A549 (cell line): ENCODE data around the gene KRTAP17-1. TPM values are rescaled to one million over a fixed set of nuclear protein-coding genes. Genes with fewer than 3 reads are reported as not detected.
"Not testable (repeated sequence)": the region's sequence is repeated elsewhere in the genome, so short reads cannot be mapped to it uniquely, and the experiment has no call there.

Experiments used
- ATAC-seq, 2 experiments: fragments of 200-7000 bp in 1 of 2; fragments of >200 bp in 1 of 2; cut with Nextera tagmentation in 1 of 2; cut with Tn5 transposase in 1 of 2; 3 replicates each; pipeline versions ENCODE4 v1.8.0 to v1.9.1; 2018 to 2020; ENCODE audit warnings: mild to moderate bottlenecking in 1 of 2, moderate library complexity in 1 of 2
- CTCF ChIA-PET: fragments of 300-600 bp; sonication (Branson Sonifier 250); formaldehyde crosslinking; extraction: SDS; loops from one replicate; lab custom pipeline; 2021; ENCODE audit warnings: antibody characterized with exemption, inconsistent platforms; lab: Yijun Ruan, JAX
- POLR2A ChIA-PET: fragments of 350-600 bp; formaldehyde crosslinking; extraction: SDS; loops from one replicate; lab custom pipeline; 2021; ENCODE audit warnings: antibody characterized with exemption, inconsistent platforms; lab: Yijun Ruan, JAX
- DNase-seq, 2 experiments: peaks; one replicate each; pipeline versions ENCODE4 v3.0.0 to v3.0.0-alpha.2; 2011 to 2016; ENCODE audit warnings: low read depth in 1 of 2, low spot score in 1 of 2
- FAIRE-seq: peaks from 2 replicates; lab custom pipeline; 2011; peaks lifted over from hg19 to GRCh38; lab: Jason Lieb, UNC
- H3K27ac ChIP-seq, 2 experiments: fragments of >200 bp; sonication (Bioruptor Twin); formaldehyde crosslinking; 3 replicates each; pipeline ENCODE4 v1.5.1; 2016 to 2017
- H3K4me1 ChIP-seq: fragments of >200 bp; sonication (Bioruptor Twin); formaldehyde crosslinking; 3 replicates; pipeline ENCODE4 v1.6.1; 2016
- H3K4me2 ChIP-seq: fragments of >200 bp; sonication (Bioruptor Twin); formaldehyde crosslinking; 3 replicates; pipeline ENCODE4 v1.6.1; 2016
- H3K4me3 ChIP-seq: fragments of >200 bp; sonication (Bioruptor Twin); formaldehyde crosslinking; 3 replicates; pipeline ENCODE4 v1.5.1; 2016
- H3K9me3 ChIP-seq: fragments of >200 bp; sonication (Bioruptor Twin); formaldehyde crosslinking; 3 replicates; pipeline ENCODE4 v1.6.1; 2016
- ATOH8 ChIP-seq: fragments of 250-450 bp; sonication (Bioruptor Pico); IDR thresholded peaks from 2 replicates; pipeline ENCODE4 v1.5.0; 2020; ENCODE audit warnings: low read depth, mild to moderate bottlenecking, moderate library complexity
- CEBPB ChIP-seq, 2 experiments: fragments of >200 bp in 1 of 2; sonication (Bioruptor Twin) in 1 of 2; formaldehyde crosslinking in 1 of 2; IDR thresholded peaks; 2 replicates each; pipeline ENCODE4 v1.6.1; 2012 to 2016
- CHD2 ChIP-seq: fragments of 150-350 bp; IDR thresholded peaks from 2 replicates; pipeline ENCODE4 v1.6.1; 2014; ENCODE audit warnings: low read length; ENCODE audit not compliant: partially characterized antibody
- E2F6 ChIP-seq: IDR thresholded peaks from 2 replicates; pipeline ENCODE4 v1.6.1; 2012; ENCODE audit warnings: low read depth, borderline replicate concordance
- ESRRA ChIP-seq: fragments of 150-350 bp; IDR thresholded peaks from 2 replicates; pipeline ENCODE4 v1.6.1; 2014; ENCODE audit warnings: mild to moderate bottlenecking, low read length, borderline replicate concordance
- FOXS1 ChIP-seq: fragments of 250-450 bp; sonication (Bioruptor Pico); IDR thresholded peaks from 2 replicates; pipeline ENCODE4 v1.5.0; 2020; ENCODE audit warnings: mild to moderate bottlenecking, moderate library complexity
- HOXB5 ChIP-seq: fragments of 250-450 bp; sonication (Bioruptor Pico); IDR thresholded peaks from 2 replicates; pipeline ENCODE4 v1.5.0; 2020; ENCODE audit warnings: mild to moderate bottlenecking, moderate library complexity
- KDM5A ChIP-seq: fragments of 200-600 bp; sonication (generic); IDR thresholded peaks from 2 replicates; pipeline ENCODE4 v1.6.1; 2016; ENCODE audit warnings: antibody characterized with exemption, mild to moderate bottlenecking
- MAX ChIP-seq: IDR thresholded peaks from 2 replicates; pipeline ENCODE4 v1.6.1; 2012
- NR3C1 ChIP-seq: fragments of >200 bp; sonication (Bioruptor Twin); formaldehyde crosslinking; IDR thresholded peaks from 3 replicates; pipeline ENCODE4 v1.6.1; 2017
- POLR2A ChIP-seq: IDR thresholded peaks from 2 replicates; pipeline ENCODE4 v1.6.1; 2012; ENCODE audit warnings: mild to moderate bottlenecking, low read length
- SREBF2 ChIP-seq: fragments of 450-650 bp; IDR thresholded peaks from 2 replicates; pipeline ENCODE4 v1.6.1; 2014; ENCODE audit warnings: mild to moderate bottlenecking, moderate library complexity
- WGBS: methylation state at CpG from one replicate; pipeline ENCODE4 v1.1.6; 2017; ENCODE audit errors: missing lambda C conversion rate; 5-methylcytosine and 5-hydroxymethylcytosine counted together
- polyA plus RNA-seq, 4 experiments: library from polyadenylated mRNA; depleted of rRNA in 3 of 4; stranded (reverse); fragments of >200 nt; fragmentation: RNase III in 1 of 4; extraction: RNeasy Plus Mini Kit Qiagen cat#74134 plus additional on column Dnase treatment in 1 of 4; gene quantifications; 2 replicates in 3 of 4; 3 replicates in 1 of 4; pipeline ENCODE4 v1.2.3, GENCODE V29; 2011 to 2017

KRTAP17-1 gene
- polyA plus RNA-seq, 2 of the 4 experiments (the other 2 are of a cell fraction): not detected

- POLR2A ChIA-PET: no interaction called here
- FAIRE-seq (peak; percentile 51), DNase-seq (no peak)
- H3K27ac ChIP-seq: no peak overlapping the region
- no peaks in the 10 kb centered on the region for H3K9me3 ChIP-seq
- H3K4me1 ChIP-seq: no peaks in the 10 kb centered on the region
- CTCF ChIA-PET: interaction anchor here (1.4 to 3.7 kb wide), 9 partner anchors 14 to 491 kb away, joined by 3 to 19 read pairs (median 7); no protein-coding TSS in a partner anchor
- no peak for TF ChIP-seq ATOH8 (CRISPR knock-in tag)
- TF ChIP-seq CEBPB (IDR thresholded peaks at IDR 0.05): no peak
- TF ChIP-seq POLR2A: no peak
- no peak for TF ChIP-seq E2F6
- TF ChIP-seq MAX: no peak
- TF ChIP-seq ESRRA: no peak
- no peak for TF ChIP-seq KDM5A
- TF ChIP-seq, all 56 proteins: peak for 0
- Histone ChIP-seq H3K4me3 (no peak overlapping the region), H3K4me2 (no peak overlapping the region)
- 73% methylated on average over 7 of the region's 7 CpGs for WGBS
- ATAC-seq: no peak
These were observed 32.6 kb upstream of the KRTAP17-1 start for GRCh38 chr17:41347869-41348760.

GRCh38 chr17:41346421-41346820 is 30.9 kb upstream of the KRTAP17-1 start:
- H3K27ac ChIP-seq, H3K9me3 ChIP-seq, FAIRE-seq, H3K4me2 ChIP-seq, H3K4me3 ChIP-seq, POLR2A ChIA-PET, ATAC-seq, DNase-seq, H3K4me1 ChIP-seq: not testable (repeated sequence)
- CTCF ChIA-PET: interaction anchor here (1.2 to 2.6 kb wide), 3 partner anchors 17 to 316 kb away, joined by 3 to 11 read pairs (median 9); no protein-coding TSS in a partner anchor
- 86% methylated on average over 15 of the region's 16 CpGs for WGBS

- TF ChIP-seq HOXB5 (CRISPR knock-in tag): no peak
These were observed 30.5 kb upstream of the KRTAP17-1 start for GRCh38 chr17:41345992-41346391.

GRCh38 chr17:41343029-41343428 is 27.5 kb upstream of the KRTAP17-1 start:
- TF ChIP-seq FOXS1 (no peak), NR3C1 (no peak), SREBF2 (no peak), ATOH8 (CRISPR knock-in tag) (no peak), CHD2 (no peak)
- no peak overlapping the region for H3K4me2 ChIP-seq
- WGBS: 39% methylated on average over 3 of the region's 3 CpGs
- FAIRE-seq: no peak
- H3K4me1 ChIP-seq: no peaks in the 10 kb centered on the region
- ChIA-PET POLR2A (no interaction called here), CTCF (interaction anchor here (1.2 to 3.1 kb wide), 4 partner anchors 14 to 205 kb away, joined by 3 to 9 read pairs (median 5); no protein-coding TSS in a partner anchor)
- H3K4me3 ChIP-seq: no peak overlapping the region
- H3K9me3 ChIP-seq: no peaks in the 10 kb centered on the region
- no peak overlapping the region for H3K27ac ChIP-seq
- DNase-seq: no peak
- no peak for ATAC-seq

More at GRCh38 chr17:41345992-41346391, 30.5 kb upstream of the KRTAP17-1 start:
- ChIA-PET CTCF (interaction anchor here (1.2 to 2.6 kb wide), 3 partner anchors 17 to 317 kb away, joined by 3 to 11 read pairs (median 9); no protein-coding TSS in a partner anchor), POLR2A (no interaction called here)
- H3K4me2 ChIP-seq: no peak overlapping the region
- H3K9me3 ChIP-seq: no peaks in the 10 kb centered on the region
- DNase-seq: no peak
- 65% methylated on average over 3 of the region's 3 CpGs for WGBS
- no peak overlapping the region for H3K4me3 ChIP-seq
- no peak for FAIRE-seq
- H3K4me1 ChIP-seq: no peaks in the 10 kb centered on the region
- no peak for ATAC-seq
- no peak overlapping the region for H3K27ac ChIP-seq
